Rectal smooth muscle tissue (tissue), 1 donor: ENCODE results near the gene TLX3.

Experiments used
- H3K27ac ChIP-seq: one replicate; pipeline ENCODE4 v1.7.0; 2013; ENCODE audit warnings: low read depth, low read length, inconsistent platforms
- H3K27me3 ChIP-seq: one replicate; pipeline ENCODE4 v1.7.0; 2013; ENCODE audit warnings: low read length; ENCODE audit not compliant: control insufficient read depth, insufficient read depth
- H3K36me3 ChIP-seq: one replicate; pipeline ENCODE4 v1.7.0; 2013; ENCODE audit warnings: low read length; ENCODE audit not compliant: control insufficient read depth, insufficient read depth
- H3K4me1 ChIP-seq: one replicate; pipeline ENCODE4 v1.7.0; 2013; ENCODE audit warnings: low read length; ENCODE audit not compliant: control insufficient read depth, insufficient read depth
- H3K4me3 ChIP-seq: one replicate; pipeline ENCODE4 v1.7.0; 2013; ENCODE audit warnings: low read length
- H3K9ac ChIP-seq: one replicate; pipeline ENCODE4 v1.7.0; 2013; ENCODE audit warnings: low read length

The TLX3 gene

DNA sequence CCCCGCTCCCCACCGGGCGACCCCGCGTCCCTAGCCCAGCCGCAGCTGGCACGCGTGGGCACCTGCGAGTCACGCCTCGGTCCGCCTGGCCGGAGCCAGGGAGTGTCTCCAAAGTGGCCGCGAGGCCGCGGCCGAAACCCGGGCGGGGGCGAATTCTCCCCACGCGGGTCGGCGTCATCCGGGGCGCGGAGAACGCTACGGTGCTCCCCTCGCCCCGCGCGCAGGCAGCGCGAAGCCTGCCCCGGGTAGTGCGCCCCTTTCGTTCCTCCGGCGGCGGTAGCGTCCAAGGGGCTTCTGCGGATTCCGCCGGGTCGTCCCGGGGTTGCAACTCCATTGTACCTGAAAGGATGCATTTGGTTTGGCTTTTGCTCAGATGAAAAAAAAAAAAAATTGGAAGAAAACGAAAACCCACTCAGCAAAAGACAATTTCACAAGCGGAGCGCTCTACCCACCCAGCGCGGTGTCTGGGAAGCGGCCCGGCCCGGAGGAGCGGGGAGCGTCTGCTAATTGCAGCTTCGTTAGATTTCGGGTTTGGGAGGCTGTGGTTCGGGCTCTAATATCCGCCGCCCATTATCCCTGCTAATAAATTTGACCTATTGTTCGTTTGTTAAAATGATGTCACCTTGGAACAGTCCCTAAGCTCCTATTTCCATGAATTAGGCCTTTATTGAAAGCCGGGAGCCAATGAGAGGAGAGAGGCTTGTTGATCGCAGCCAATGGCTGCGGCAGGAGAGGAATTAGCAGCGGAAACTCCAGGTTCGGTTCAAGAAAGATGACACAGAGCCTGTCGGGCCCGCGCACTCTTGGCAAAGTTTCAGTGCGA, at the start of gene TLX3:
TLX3 (plus strand) TSS at position 796 of the 823 bp plus-strand sequence. CDS start 118 bp downstream, outside the sequence.
- Histone ChIP-seq H3K9ac (no peak within 1 kb of the TSS), H3K27ac (no peak within 1 kb of the TSS), H3K36me3 (no peaks in the 10 kb centered on the region), H3K4me3 (no peak within 1 kb of the TSS), H3K27me3 (peaks cover 48% of the 10 kb centered on the region), H3K4me1 (no peaks in the 10 kb centered on the region)

DNA sequence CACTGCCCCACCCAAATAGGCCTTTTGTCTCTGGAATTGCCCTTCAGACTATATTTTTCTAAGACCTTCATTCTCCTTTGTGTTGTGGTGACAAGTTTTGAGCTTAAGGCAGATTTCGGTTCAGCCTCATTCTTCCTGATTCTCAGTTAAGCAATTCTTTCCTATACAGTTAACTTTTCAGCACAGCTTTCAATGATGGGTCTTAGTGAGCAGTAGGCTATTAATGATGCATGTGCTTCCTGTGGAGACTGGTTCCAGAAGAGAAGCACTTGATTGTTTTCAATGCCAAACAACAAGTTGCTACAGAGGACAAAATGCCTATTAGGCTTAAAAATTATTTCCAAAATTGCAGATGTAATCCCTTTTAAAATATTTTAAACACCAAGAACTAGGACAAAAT, 47.7 kb upstream of the TLX3 start:
- Histone ChIP-seq H3K9ac (no peak overlapping the region), H3K27ac (no peak overlapping the region), H3K4me3 (no peak overlapping the region), H3K27me3 (no peaks in the 10 kb centered on the region), H3K4me1 (no peaks in the 10 kb centered on the region), H3K36me3 (no peaks in the 10 kb centered on the region)

- Histone ChIP-seq H3K4me3 (no peak overlapping the region), H3K9ac (no peak overlapping the region), H3K27ac (no peak overlapping the region), H3K4me1 (no peaks in the 10 kb centered on the region), H3K36me3 (no peaks in the 10 kb centered on the region), H3K27me3 (no peaks in the 10 kb centered on the region)
Observed at GRCh38 chr5:171261904-171262303, 47.1 kb upstream of the TLX3 start.

DNA sequence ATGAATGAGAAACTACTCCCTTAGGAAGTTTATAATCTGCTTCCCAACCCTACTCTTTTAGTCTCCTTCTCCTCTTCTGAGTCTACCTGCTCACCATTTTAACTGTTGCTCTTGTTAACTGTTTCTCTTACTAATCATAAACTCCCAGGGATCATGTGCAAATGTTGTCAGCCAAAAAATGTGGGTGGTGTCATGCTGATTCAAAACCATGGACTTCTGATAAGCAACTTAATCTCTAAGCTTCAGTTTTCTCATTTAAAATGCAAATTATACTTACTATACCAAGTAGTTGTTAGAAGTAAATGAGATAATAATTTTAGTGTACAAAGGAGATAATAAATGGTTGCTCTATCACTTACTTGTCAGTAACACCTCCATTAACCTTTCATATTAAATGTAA, 45.9 kb upstream of the TLX3 start:
- Histone ChIP-seq H3K4me1 (no peaks in the 10 kb centered on the region), H3K27ac (no peak overlapping the region), H3K27me3 (no peaks in the 10 kb centered on the region), H3K9ac (no peak overlapping the region), H3K36me3 (no peaks in the 10 kb centered on the region), H3K4me3 (no peak overlapping the region)

DNA sequence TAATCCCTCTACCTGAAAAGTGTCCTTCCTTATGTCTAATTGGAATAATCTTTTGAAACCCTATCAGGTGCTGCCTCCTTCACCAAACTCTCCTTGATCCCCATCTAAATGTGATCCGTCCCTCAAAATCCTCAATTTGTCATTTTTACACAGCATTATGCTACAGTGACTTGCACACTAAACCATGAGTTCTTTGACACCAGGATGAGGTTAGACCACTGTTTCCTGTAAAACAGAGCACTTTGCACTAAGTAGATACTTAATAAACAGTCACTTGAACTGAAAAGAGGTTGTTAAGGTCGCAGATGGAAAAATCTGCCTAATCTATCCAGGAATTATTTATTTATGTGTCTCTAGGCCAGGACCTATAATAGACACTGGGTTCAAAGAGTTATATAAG, 44.2 kb upstream of the TLX3 start:
- Histone ChIP-seq H3K4me1 (no peaks in the 10 kb centered on the region), H3K4me3 (no peak overlapping the region), H3K27me3 (no peaks in the 10 kb centered on the region), H3K9ac (no peak overlapping the region), H3K36me3 (no peaks in the 10 kb centered on the region), H3K27ac (no peak overlapping the region)

- Histone ChIP-seq H3K9ac (no peak overlapping the region), H3K27ac (no peak overlapping the region), H3K27me3 (no peaks in the 10 kb centered on the region), H3K4me1 (no peaks in the 10 kb centered on the region), H3K36me3 (no peaks in the 10 kb centered on the region), H3K4me3 (no peak overlapping the region)
Observed at GRCh38 chr5:171268700-171269620, 40.1 kb upstream of the TLX3 start.

DNA sequence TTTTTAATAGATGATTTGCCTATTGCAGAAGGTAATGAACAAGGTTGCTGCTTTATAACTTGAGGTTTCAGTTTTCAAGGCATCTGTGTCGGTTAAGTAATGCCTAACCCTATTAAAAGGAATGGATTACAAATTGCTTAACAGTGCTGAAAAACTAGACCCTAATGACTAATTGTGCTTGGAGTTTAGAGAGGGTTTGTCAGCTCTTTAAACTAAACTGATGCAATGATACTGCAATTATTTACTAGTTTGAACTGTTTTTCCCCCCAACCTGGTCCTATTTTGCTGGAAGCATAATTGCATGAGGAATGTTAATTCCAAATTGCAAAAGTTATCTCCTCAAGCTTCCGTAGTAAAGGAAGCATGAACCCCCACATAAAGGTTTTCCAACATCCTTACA, 39.3 kb upstream of the TLX3 start:
- H3K9ac ChIP-seq, result no peak overlapping the region
- H3K4me1 ChIP-seq, result no peaks in the 10 kb centered on the region
- no peaks in the 10 kb centered on the region for H3K27me3 ChIP-seq
- H3K4me3 ChIP-seq, result no peak overlapping the region
- H3K27ac ChIP-seq, result no peak overlapping the region
- H3K36me3 ChIP-seq, result no peaks in the 10 kb centered on the region

GRCh38 chr5:171270136-171270535, 38.9 kb upstream of the TLX3 start:
- H3K36me3 ChIP-seq, result no peaks in the 10 kb centered on the region
- H3K27ac ChIP-seq, result no peak overlapping the region
- no peaks in the 10 kb centered on the region for H3K27me3 ChIP-seq
- H3K4me3 ChIP-seq, result no peak overlapping the region
- H3K9ac ChIP-seq, result no peak overlapping the region
- no peaks in the 10 kb centered on the region for H3K4me1 ChIP-seq

- H3K4me3 ChIP-seq, result no peak overlapping the region
- H3K27ac ChIP-seq, result no peak overlapping the region
- no peak overlapping the region for H3K9ac ChIP-seq
- H3K27me3 ChIP-seq, result no peaks in the 10 kb centered on the region
- H3K36me3 ChIP-seq, result no peaks in the 10 kb centered on the region
- no peaks in the 10 kb centered on the region for H3K4me1 ChIP-seq
Observed at GRCh38 chr5:171271798-171272197, 37.2 kb upstream of the TLX3 start.

- Histone ChIP-seq H3K4me1 (no peaks in the 10 kb centered on the region), H3K27me3 (no peaks in the 10 kb centered on the region), H3K9ac (no peak overlapping the region), H3K36me3 (no peaks in the 10 kb centered on the region), H3K27ac (no peak overlapping the region), H3K4me3 (no peak overlapping the region)
Observed at GRCh38 chr5:171272996-171273970, 35.8 kb upstream of the TLX3 start.

- Histone ChIP-seq H3K36me3 (no peaks in the 10 kb centered on the region), H3K27ac (no peak overlapping the region), H3K4me3 (no peak overlapping the region), H3K9ac (no peak overlapping the region), H3K4me1 (no peaks in the 10 kb centered on the region), H3K27me3 (no peaks in the 10 kb centered on the region)
Observed at GRCh38 chr5:171275841-171276544, 33.1 kb upstream of the TLX3 start.
